WTC11 (cell line): ENCODE measurements around the gene ASB13.

Experiments used
- CREM ChIP-seq: sonication (generic); formaldehyde crosslinking; IDR thresholded peaks from 2 replicates; pipeline ENCODE4 v1.8.1; 2022; ENCODE audit warnings: mild to moderate bottlenecking, missing genetic modification reagents, moderate library complexity
- KAT7 ChIP-seq: sonication (generic); formaldehyde crosslinking; IDR thresholded peaks from 2 replicates; pipeline ENCODE4 v1.8.1; 2023; ENCODE audit warnings: missing genetic modification reagents, mild to moderate bottlenecking, borderline replicate concordance
- MXD4 ChIP-seq: fragments of 250-450 bp; sonication (Bioruptor Pico); IDR thresholded peaks from 2 replicates; pipeline ENCODE4 v1.8.0; 2021; ENCODE audit warnings: mild to moderate bottlenecking, moderate library complexity, borderline replicate concordance
- RELA ChIP-seq: sonication (generic); formaldehyde crosslinking; IDR thresholded peaks from 2 replicates; pipeline ENCODE4 v1.8.1; 2022; ENCODE audit warnings: missing genetic modification reagents, mild to moderate bottlenecking, borderline replicate concordance
- TEAD4 ChIP-seq: sonication (generic); formaldehyde crosslinking; IDR thresholded peaks from 2 replicates; pipeline ENCODE4 v1.8.0; 2022; ENCODE audit warnings: mild to moderate bottlenecking, missing genetic modification reagents
- TF ChIP-seq, protein P1 (sequence below): sonication (generic); formaldehyde crosslinking; IDR thresholded peaks from 2 replicates; pipeline ENCODE4 v1.8.0; 2022; ENCODE audit warnings: mild to moderate bottlenecking, missing genetic modification reagents
- TF ChIP-seq, protein P2 (sequence below): sonication (generic); formaldehyde crosslinking; conservative IDR thresholded peaks from 2 replicates; pipeline ENCODE4 v1.8.1; 2023; ENCODE audit warnings: mild to moderate bottlenecking, low read depth, missing genetic modification reagents, moderate library complexity
- TF ChIP-seq, protein P3 (sequence below): fragments of 200-600 bp; IDR thresholded peaks from 2 replicates; pipeline ENCODE4 v1.8.0; 2022; ENCODE audit warnings: antibody characterized with exemption
- TF ChIP-seq, protein P4 (sequence below): sonication (generic); formaldehyde crosslinking; IDR thresholded peaks from 2 replicates; pipeline ENCODE4 v1.8.1; 2022; ENCODE audit warnings: low read depth, missing genetic modification reagents, borderline replicate concordance
- TF ChIP-seq, protein P5 (sequence below): sonication (generic); formaldehyde crosslinking; IDR thresholded peaks from 2 replicates; pipeline ENCODE4 v1.8.1; 2022; ENCODE audit warnings: mild to moderate bottlenecking, missing genetic modification reagents, moderate library complexity, borderline replicate concordance

DNA sequence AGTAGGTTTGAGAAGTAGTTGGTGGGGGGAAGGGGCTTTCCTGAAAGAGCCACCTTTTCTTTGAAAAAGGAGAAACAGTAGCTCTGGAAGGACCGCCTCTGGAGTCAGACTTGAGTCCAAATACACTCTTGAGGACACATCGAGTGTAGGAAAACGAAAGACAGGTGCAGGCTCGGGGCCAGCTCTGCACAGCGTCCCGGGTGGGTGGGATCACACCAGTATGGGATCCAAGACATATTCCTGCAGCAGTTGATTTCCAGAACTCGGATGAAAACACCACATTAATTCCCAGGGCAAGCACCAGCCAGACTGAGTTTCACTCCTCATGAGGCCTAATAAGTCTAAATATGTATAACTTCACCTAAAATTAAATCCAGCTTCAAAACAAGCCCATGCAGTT, 61.4 kb downstream of the ASB13 start:
- TF ChIP-seq, protein P1, sequence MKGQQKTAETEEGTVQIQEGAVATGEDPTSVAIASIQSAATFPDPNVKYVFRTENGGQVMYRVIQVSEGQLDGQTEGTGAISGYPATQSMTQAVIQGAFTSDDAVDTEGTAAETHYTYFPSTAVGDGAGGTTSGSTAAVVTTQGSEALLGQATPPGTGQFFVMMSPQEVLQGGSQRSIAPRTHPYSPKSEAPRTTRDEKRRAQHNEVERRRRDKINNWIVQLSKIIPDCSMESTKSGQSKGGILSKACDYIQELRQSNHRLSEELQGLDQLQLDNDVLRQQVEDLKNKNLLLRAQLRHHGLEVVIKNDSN (CRISPR knock-in tag): no peak
- TF ChIP-seq RELA (CRISPR knock-in tag) (no peak), KAT7 (CRISPR knock-in tag) (no peak), CREM (CRISPR knock-in tag) (no peak), MXD4 (CRISPR knock-in tag) (no peak), TEAD4 (CRISPR knock-in tag) (no peak)
- TF ChIP-seq, protein P2, sequence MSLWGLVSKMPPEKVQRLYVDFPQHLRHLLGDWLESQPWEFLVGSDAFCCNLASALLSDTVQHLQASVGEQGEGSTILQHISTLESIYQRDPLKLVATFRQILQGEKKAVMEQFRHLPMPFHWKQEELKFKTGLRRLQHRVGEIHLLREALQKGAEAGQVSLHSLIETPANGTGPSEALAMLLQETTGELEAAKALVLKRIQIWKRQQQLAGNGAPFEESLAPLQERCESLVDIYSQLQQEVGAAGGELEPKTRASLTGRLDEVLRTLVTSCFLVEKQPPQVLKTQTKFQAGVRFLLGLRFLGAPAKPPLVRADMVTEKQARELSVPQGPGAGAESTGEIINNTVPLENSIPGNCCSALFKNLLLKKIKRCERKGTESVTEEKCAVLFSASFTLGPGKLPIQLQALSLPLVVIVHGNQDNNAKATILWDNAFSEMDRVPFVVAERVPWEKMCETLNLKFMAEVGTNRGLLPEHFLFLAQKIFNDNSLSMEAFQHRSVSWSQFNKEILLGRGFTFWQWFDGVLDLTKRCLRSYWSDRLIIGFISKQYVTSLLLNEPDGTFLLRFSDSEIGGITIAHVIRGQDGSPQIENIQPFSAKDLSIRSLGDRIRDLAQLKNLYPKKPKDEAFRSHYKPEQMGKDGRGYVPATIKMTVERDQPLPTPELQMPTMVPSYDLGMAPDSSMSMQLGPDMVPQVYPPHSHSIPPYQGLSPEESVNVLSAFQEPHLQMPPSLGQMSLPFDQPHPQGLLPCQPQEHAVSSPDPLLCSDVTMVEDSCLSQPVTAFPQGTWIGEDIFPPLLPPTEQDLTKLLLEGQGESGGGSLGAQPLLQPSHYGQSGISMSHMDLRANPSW (CRISPR knock-in tag): no peak
- TF ChIP-seq, protein P3, sequence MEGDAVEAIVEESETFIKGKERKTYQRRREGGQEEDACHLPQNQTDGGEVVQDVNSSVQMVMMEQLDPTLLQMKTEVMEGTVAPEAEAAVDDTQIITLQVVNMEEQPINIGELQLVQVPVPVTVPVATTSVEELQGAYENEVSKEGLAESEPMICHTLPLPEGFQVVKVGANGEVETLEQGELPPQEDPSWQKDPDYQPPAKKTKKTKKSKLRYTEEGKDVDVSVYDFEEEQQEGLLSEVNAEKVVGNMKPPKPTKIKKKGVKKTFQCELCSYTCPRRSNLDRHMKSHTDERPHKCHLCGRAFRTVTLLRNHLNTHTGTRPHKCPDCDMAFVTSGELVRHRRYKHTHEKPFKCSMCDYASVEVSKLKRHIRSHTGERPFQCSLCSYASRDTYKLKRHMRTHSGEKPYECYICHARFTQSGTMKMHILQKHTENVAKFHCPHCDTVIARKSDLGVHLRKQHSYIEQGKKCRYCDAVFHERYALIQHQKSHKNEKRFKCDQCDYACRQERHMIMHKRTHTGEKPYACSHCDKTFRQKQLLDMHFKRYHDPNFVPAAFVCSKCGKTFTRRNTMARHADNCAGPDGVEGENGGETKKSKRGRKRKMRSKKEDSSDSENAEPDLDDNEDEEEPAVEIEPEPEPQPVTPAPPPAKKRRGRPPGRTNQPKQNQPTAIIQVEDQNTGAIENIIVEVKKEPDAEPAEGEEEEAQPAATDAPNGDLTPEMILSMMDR: no peak
- TF ChIP-seq, protein P4, sequence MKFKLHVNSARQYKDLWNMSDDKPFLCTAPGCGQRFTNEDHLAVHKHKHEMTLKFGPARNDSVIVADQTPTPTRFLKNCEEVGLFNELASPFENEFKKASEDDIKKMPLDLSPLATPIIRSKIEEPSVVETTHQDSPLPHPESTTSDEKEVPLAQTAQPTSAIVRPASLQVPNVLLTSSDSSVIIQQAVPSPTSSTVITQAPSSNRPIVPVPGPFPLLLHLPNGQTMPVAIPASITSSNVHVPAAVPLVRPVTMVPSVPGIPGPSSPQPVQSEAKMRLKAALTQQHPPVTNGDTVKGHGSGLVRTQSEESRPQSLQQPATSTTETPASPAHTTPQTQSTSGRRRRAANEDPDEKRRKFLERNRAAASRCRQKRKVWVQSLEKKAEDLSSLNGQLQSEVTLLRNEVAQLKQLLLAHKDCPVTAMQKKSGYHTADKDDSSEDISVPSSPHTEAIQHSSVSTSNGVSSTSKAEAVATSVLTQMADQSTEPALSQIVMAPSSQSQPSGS (CRISPR knock-in tag): no peak
- TF ChIP-seq, protein P5, sequence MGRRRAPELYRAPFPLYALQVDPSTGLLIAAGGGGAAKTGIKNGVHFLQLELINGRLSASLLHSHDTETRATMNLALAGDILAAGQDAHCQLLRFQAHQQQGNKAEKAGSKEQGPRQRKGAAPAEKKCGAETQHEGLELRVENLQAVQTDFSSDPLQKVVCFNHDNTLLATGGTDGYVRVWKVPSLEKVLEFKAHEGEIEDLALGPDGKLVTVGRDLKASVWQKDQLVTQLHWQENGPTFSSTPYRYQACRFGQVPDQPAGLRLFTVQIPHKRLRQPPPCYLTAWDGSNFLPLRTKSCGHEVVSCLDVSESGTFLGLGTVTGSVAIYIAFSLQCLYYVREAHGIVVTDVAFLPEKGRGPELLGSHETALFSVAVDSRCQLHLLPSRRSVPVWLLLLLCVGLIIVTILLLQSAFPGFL (CRISPR knock-in tag): no peak
